Measurements from ENCODE around the gene ETNK2. TPM values are rescaled to one million over a fixed set of nuclear protein-coding genes. Genes with fewer than 3 reads are reported as not detected.

The ETNK2 gene
- total and polyA plus RNA-seq, 2 of the 13 experiments (the other 11 are each of a cell fraction or from before 2014, with no cell fraction given): 15.5 to 42.8 TPM

GRCh38 chr1:204145033-204145504, 6.8 kb downstream of the ETNK2 start (continued):
- TF ChIP-seq E2F5 (CRISPR knock-in tag; conservative IDR thresholded peaks at IDR 0.05) (no peak), ZNF629 (CRISPR knock-in tag; conservative IDR thresholded peaks at IDR 0.05) (no peak), ZNF251 (CRISPR knock-in tag; IDR thresholded peaks at IDR 0.05) (no peak), THYN1 (CRISPR knock-in tag; IDR thresholded peaks at IDR 0.05; ENCODE audit: borderline replicate concordance, low read depth) (no peak), ZNF644 (CRISPR knock-in tag; IDR thresholded peaks at IDR 0.05; ENCODE audit: low read depth) (peak; percentile 92), ZBTB14 (CRISPR knock-in tag; IDR thresholded peaks at IDR 0.05) (no peak), KLF13 (CRISPR knock-in tag; IDR thresholded peaks at IDR 0.05) (no peak), ZSCAN12 (CRISPR knock-in tag; IDR thresholded peaks at IDR 0.05) (no peak), ATRX (CRISPR knock-in tag; IDR thresholded peaks at IDR 0.05; ENCODE audit: borderline replicate concordance) (no peak), JARID2 (CRISPR knock-in tag; IDR thresholded peaks at IDR 0.05; ENCODE audit: insufficient replicate concordance) (no peak), ZFP1 (CRISPR knock-in tag; IDR thresholded peaks at IDR 0.05) (no peak), ZNF20 (CRISPR knock-in tag; IDR thresholded peaks at IDR 0.05) (no peak), JUN (CRISPR knock-in tag; IDR thresholded peaks at IDR 0.05) (no peak), ZNF33B (CRISPR knock-in tag; IDR thresholded peaks at IDR 0.05) (no peak), KAT2B (IDR thresholded peaks at IDR 0.05; ENCODE audit: borderline replicate concordance, low read depth, low read length) (no peak), SMYD3 (CRISPR knock-in tag; IDR thresholded peaks at IDR 0.05) (no peak), ZFP91 (CRISPR knock-in tag; IDR thresholded peaks at IDR 0.05; ENCODE audit: borderline replicate concordance) (0 out of 2 replicates have a peak, but pooled peaks have one; percentile 19), PHF5A (CRISPR knock-in tag; IDR thresholded peaks at IDR 0.05; ENCODE audit: low read depth, unreplicated experiment) (no peak), ZNF326 (CRISPR knock-in tag; IDR thresholded peaks at IDR 0.05; ENCODE audit: borderline replicate concordance) (no peak), ZMYM2 (CRISPR knock-in tag; IDR thresholded peaks at IDR 0.05) (no peak), FIP1L1 (IDR thresholded peaks at IDR 0.05; ENCODE audit: borderline replicate concordance, insufficient read depth, low read depth, low read length) (no peak)
- TF ChIP-seq, protein P1, sequence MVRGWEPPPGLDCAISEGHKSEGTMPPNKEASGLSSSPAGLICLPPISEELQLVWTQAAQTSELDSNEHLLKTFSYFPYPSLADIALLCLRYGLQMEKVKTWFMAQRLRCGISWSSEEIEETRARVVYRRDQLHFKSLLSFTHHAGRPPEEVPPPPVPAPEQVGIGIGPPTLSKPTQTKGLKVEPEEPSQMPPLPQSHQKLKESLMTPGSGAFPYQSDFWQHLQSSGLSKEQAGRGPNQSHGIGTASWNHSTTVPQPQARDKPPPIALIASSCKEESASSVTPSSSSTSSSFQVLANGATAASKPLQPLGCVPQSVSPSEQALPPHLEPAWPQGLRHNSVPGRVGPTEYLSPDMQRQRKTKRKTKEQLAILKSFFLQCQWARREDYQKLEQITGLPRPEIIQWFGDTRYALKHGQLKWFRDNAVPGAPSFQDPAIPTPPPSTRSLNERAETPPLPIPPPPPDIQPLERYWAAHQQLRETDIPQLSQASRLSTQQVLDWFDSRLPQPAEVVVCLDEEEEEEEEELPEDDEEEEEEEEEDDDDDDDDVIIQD (CRISPR knock-in tag; IDR thresholded peaks at IDR 0.05; ENCODE audit: low read depth): peak; percentile 58; the same call in 1 of the 2 replicates
